ENCODE measurements around the gene PTPRN2.

The PTPRN2 gene

GRCh38 chr7:158055726-158056510 lies 531.7 kb downstream of the PTPRN2 start:
- Histone ChIP-seq H3K4me1 (ENCODE audit: control insufficient read depth in 2 of 2, insufficient read depth in 1 of 2, low read depth in 1 of 2, low read length in 2 of 2) (peaks cover 0 to 10% of the 10 kb centered on the region in 2 donors), H3K4me3 (ENCODE audit: low read length in 2 of 2) (no peak overlapping the region), H3K9ac (ENCODE audit: low read depth, low read length, poor library complexity) (no peak overlapping the region), H4K8ac (ENCODE audit: low read depth, low read length) (no peak overlapping the region), H3K27ac (replicated peaks; ENCODE audit: low read length) (no peak overlapping the region), H3K18ac (ENCODE audit: low read length) (no peak overlapping the region), H3K23ac (ENCODE audit: low read depth, low read length, poor library complexity) (no peak overlapping the region), H3K4me2 (ENCODE audit: insufficient read depth, low read length, poor library complexity, severe bottlenecking) (no peak overlapping the region), H2BK120ac (ENCODE audit: low read depth, low read length) (no peak overlapping the region), H3K9me3 (replicated peaks in 1 of 2; ENCODE audit: control insufficient read depth in 2 of 2, insufficient read depth in 1 of 2, low read depth in 1 of 2, low read length in 2 of 2) (peaks cover 0 to under 1% of the 10 kb centered on the region in 2 donors), H3K4ac (ENCODE audit: low read length) (no peak overlapping the region), H3K36me3 (replicated peaks in 1 of 2; ENCODE audit: control insufficient read depth in 2 of 2, insufficient read depth in 2 of 2, low read length in 2 of 2) (no peaks in the 10 kb centered on the region), H3K27me3 (ENCODE audit: control insufficient read depth in 3 of 3, insufficient read depth in 3 of 3, low read depth in 1 of 3, low read length in 3 of 3) (no peaks in the 10 kb centered on the region), H3K14ac (ENCODE audit: low read length) (no peak overlapping the region), H4K91ac (ENCODE audit: low read depth, low read length, poor library complexity) (no peak overlapping the region), H2AK5ac (ENCODE audit: low read depth, low read length) (no peak overlapping the region), H2AFZ (ENCODE audit: low read length) (no peak overlapping the region), H2BK5ac (ENCODE audit: low read length) (no peak overlapping the region), H3K79me1 (ENCODE audit: low read depth, low read length) (peaks cover 2% of the 10 kb centered on the region), H2BK12ac (ENCODE audit: low read length) (no peak overlapping the region), H2BK15ac (ENCODE audit: low read length) (no peak overlapping the region)
- no CpG with 5 or more reads among the region's 17 CpGs for WGBS, 2 donors (ENCODE audit: extremely low coverage in 2 of 2, insufficient read length in 2 of 2, insufficient replicate concordance in 1 of 2)
- no peak for DNase-seq (ENCODE audit: low spot score)

GRCh38 chr7:158054611-158055010 lies 533.0 kb downstream of the PTPRN2 start:
- H3K27ac ChIP-seq (replicated peaks; ENCODE audit: low read length): no peak overlapping the region
- H4K8ac ChIP-seq (ENCODE audit: low read depth, low read length): no peak overlapping the region
- peak overlapping the region; percentile 91 for H3K18ac ChIP-seq (ENCODE audit: low read length)
- no peak overlapping the region for H3K4me2 ChIP-seq (ENCODE audit: insufficient read depth, low read length, poor library complexity, severe bottlenecking)
- no peak overlapping the region for H2BK5ac ChIP-seq (ENCODE audit: low read length)
- H2BK120ac ChIP-seq (ENCODE audit: low read depth, low read length): no peak overlapping the region
- no peak for DNase-seq (ENCODE audit: low spot score)
- no peaks in the 10 kb centered on the region for H3K36me3 ChIP-seq (replicated peaks in 1 of 2; ENCODE audit: control insufficient read depth in 2 of 2, insufficient read depth in 2 of 2, low read length in 2 of 2)
- peak overlapping the region; percentile 59 for H4K91ac ChIP-seq (ENCODE audit: low read depth, low read length, poor library complexity)
- H3K4me1 ChIP-seq (ENCODE audit: control insufficient read depth in 2 of 2, insufficient read depth in 1 of 2, low read depth in 1 of 2, low read length in 2 of 2): peaks cover 0 to 17% of the 10 kb centered on the region in 2 donors
- H3K4me3 ChIP-seq (ENCODE audit: low read length in 2 of 2): no peak overlapping the region
- H3K9me3 ChIP-seq (replicated peaks in 1 of 2; ENCODE audit: control insufficient read depth in 2 of 2, insufficient read depth in 1 of 2, low read depth in 1 of 2, low read length in 2 of 2): no peaks in the 10 kb centered on the region
- H3K27me3 ChIP-seq (ENCODE audit: control insufficient read depth in 3 of 3, insufficient read depth in 3 of 3, low read depth in 1 of 3, low read length in 3 of 3): no peaks in the 10 kb centered on the region
- no peaks in the 10 kb centered on the region for H3K79me1 ChIP-seq (ENCODE audit: low read depth, low read length)
- H3K23ac ChIP-seq (ENCODE audit: low read depth, low read length, poor library complexity): peak overlapping the region; percentile 73
- peak overlapping the region; percentile 84 for H2BK15ac ChIP-seq (ENCODE audit: low read length)
- H3K9ac ChIP-seq (ENCODE audit: low read depth, low read length, poor library complexity): peak overlapping the region; percentile 12
- no CpG with 5 or more reads among the region's 11 CpGs for WGBS, 2 donors (ENCODE audit: extremely low coverage in 2 of 2, insufficient read length in 2 of 2, insufficient replicate concordance in 1 of 2)
- peak overlapping the region; percentile 95 for H2AK5ac ChIP-seq (ENCODE audit: low read depth, low read length)
- H3K4ac ChIP-seq (ENCODE audit: low read length): peak overlapping the region; percentile 37
- H2AFZ ChIP-seq (ENCODE audit: low read length): no peak overlapping the region
- H3K14ac ChIP-seq (ENCODE audit: low read length): peak overlapping the region; percentile 71
- H2BK12ac ChIP-seq (ENCODE audit: low read length): no peak overlapping the region

GRCh38 chr7:158054081-158054480 lies 533.5 kb downstream of the PTPRN2 start:
- Histone ChIP-seq H3K36me3 (replicated peaks in 1 of 2; ENCODE audit: control insufficient read depth in 2 of 2, insufficient read depth in 2 of 2, low read length in 2 of 2) (no peaks in the 10 kb centered on the region), H2BK5ac (ENCODE audit: low read length) (no peak overlapping the region), H3K27me3 (ENCODE audit: control insufficient read depth in 3 of 3, insufficient read depth in 3 of 3, low read depth in 1 of 3, low read length in 3 of 3) (no peaks in the 10 kb centered on the region), H3K4me1 (ENCODE audit: control insufficient read depth in 2 of 2, insufficient read depth in 1 of 2, low read depth in 1 of 2, low read length in 2 of 2) (peaks cover 0 to 17% of the 10 kb centered on the region in 2 donors), H3K14ac (ENCODE audit: low read length) (no peak overlapping the region), H2AK5ac (ENCODE audit: low read depth, low read length) (no peak overlapping the region), H3K9me3 (replicated peaks in 1 of 2; ENCODE audit: control insufficient read depth in 2 of 2, insufficient read depth in 1 of 2, low read depth in 1 of 2, low read length in 2 of 2) (peaks cover 0 to 2% of the 10 kb centered on the region in 2 donors), H3K4me3 (ENCODE audit: low read length in 2 of 2) (no peak overlapping the region), H2AFZ (ENCODE audit: low read length) (no peak overlapping the region), H3K79me1 (ENCODE audit: low read depth, low read length) (no peaks in the 10 kb centered on the region), H4K91ac (ENCODE audit: low read depth, low read length, poor library complexity) (no peak overlapping the region), H3K23ac (ENCODE audit: low read depth, low read length, poor library complexity) (no peak overlapping the region), H2BK15ac (ENCODE audit: low read length) (peak overlapping the region; percentile 30), H3K4me2 (ENCODE audit: insufficient read depth, low read length, poor library complexity, severe bottlenecking) (no peak overlapping the region), H3K27ac (replicated peaks; ENCODE audit: low read length) (no peak overlapping the region), H2BK12ac (ENCODE audit: low read length) (no peak overlapping the region), H3K4ac (ENCODE audit: low read length) (no peak overlapping the region), H3K18ac (ENCODE audit: low read length) (no peak overlapping the region), H3K9ac (ENCODE audit: low read depth, low read length, poor library complexity) (no peak overlapping the region), H4K8ac (ENCODE audit: low read depth, low read length) (no peak overlapping the region), H2BK120ac (ENCODE audit: low read depth, low read length) (no peak overlapping the region)
- no peak for DNase-seq (ENCODE audit: low spot score)
- WGBS, 2 donors (ENCODE audit: extremely low coverage in 2 of 2, insufficient read length in 2 of 2, insufficient replicate concordance in 1 of 2): no CpG with 5 or more reads among the region's 8 CpGs

- no peak overlapping the region for H3K14ac ChIP-seq (ENCODE audit: low read length)
- no peak overlapping the region for H4K8ac ChIP-seq (ENCODE audit: low read depth, low read length)
- H3K18ac ChIP-seq (ENCODE audit: low read length): no peak overlapping the region
- H3K23ac ChIP-seq (ENCODE audit: low read depth, low read length, poor library complexity): no peak overlapping the region
- H4K91ac ChIP-seq (ENCODE audit: low read depth, low read length, poor library complexity): no peak overlapping the region
- H3K4ac ChIP-seq (ENCODE audit: low read length): no peak overlapping the region
- no peaks in the 10 kb centered on the region for H3K27me3 ChIP-seq (ENCODE audit: control insufficient read depth in 3 of 3, insufficient read depth in 3 of 3, low read depth in 1 of 3, low read length in 3 of 3)
- no peaks in the 10 kb centered on the region for H3K79me1 ChIP-seq (ENCODE audit: low read depth, low read length)
- peak overlapping the region; percentile 79 for H2BK5ac ChIP-seq (ENCODE audit: low read length)
- peak overlapping the region; percentile 30 for H2BK15ac ChIP-seq (ENCODE audit: low read length)
- DNase-seq (ENCODE audit: low spot score): no peak
- no peak overlapping the region for H3K4me2 ChIP-seq (ENCODE audit: insufficient read depth, low read length, poor library complexity, severe bottlenecking)
- H3K27ac ChIP-seq (replicated peaks; ENCODE audit: low read length): no peak overlapping the region
- peaks cover 0 to 17% of the 10 kb centered on the region in 2 donors for H3K4me1 ChIP-seq (ENCODE audit: control insufficient read depth in 2 of 2, insufficient read depth in 1 of 2, low read depth in 1 of 2, low read length in 2 of 2)
- H3K9me3 ChIP-seq (replicated peaks in 1 of 2; ENCODE audit: control insufficient read depth in 2 of 2, insufficient read depth in 1 of 2, low read depth in 1 of 2, low read length in 2 of 2): peaks cover 0 to 5% of the 10 kb centered on the region in 2 donors
- H2BK120ac ChIP-seq (ENCODE audit: low read depth, low read length): no peak overlapping the region
- H3K4me3 ChIP-seq (ENCODE audit: low read length in 2 of 2): no peak overlapping the region
- H2AK5ac ChIP-seq (ENCODE audit: low read depth, low read length): no peak overlapping the region
- H2BK12ac ChIP-seq (ENCODE audit: low read length): no peak overlapping the region
- H3K9ac ChIP-seq (ENCODE audit: low read depth, low read length, poor library complexity): no peak overlapping the region
- no CpG with 5 or more reads among the region's 14 CpGs for WGBS, 2 donors (ENCODE audit: extremely low coverage in 2 of 2, insufficient read length in 2 of 2, insufficient replicate concordance in 1 of 2)
- no peak overlapping the region for H2AFZ ChIP-seq (ENCODE audit: low read length)
- H3K36me3 ChIP-seq (replicated peaks in 1 of 2; ENCODE audit: control insufficient read depth in 2 of 2, insufficient read depth in 2 of 2, low read length in 2 of 2): no peaks in the 10 kb centered on the region
Measured at GRCh38 chr7:158053183-158053915, 534.3 kb downstream of the PTPRN2 start.
